ENCODE results near the gene HIPK4.
A peak's percentile ranks its signal among the peaks of the same experiment; 100 is the strongest.

HIPK4 gene

GRCh38 chr19:40383668-40384248 lies 6.2 kb downstream of the HIPK4 start:
- no peak for TF ChIP-seq CTCF (conservative IDR thresholded peaks at IDR 0.05; ENCODE audit: low read depth)
- H3K27ac ChIP-seq, result no peak overlapping the region
- ChIA-PET CTCF (interaction anchor here (0.8 to 1.5 kb wide), 2 partner anchors 37 to 105 kb away, joined by 5 read pairs; no protein-coding TSS in a partner anchor), POLR2A (ENCODE audit: low non-redundant PET) (no interaction called here)
- no peak for DNase-seq (ENCODE audit: low spot score)

- H3K27ac ChIP-seq, result no peak overlapping the region
- no peak for DNase-seq (ENCODE audit: low spot score)
- ChIA-PET POLR2A (ENCODE audit: low non-redundant PET) (no interaction called here), CTCF (no interaction called here)
- TF ChIP-seq CTCF (conservative IDR thresholded peaks at IDR 0.05; ENCODE audit: low read depth), result no peak
Observed at GRCh38 chr19:40381321-40381720, 8.7 kb downstream of the HIPK4 start.

- POLR2A ChIA-PET (ENCODE audit: low non-redundant PET), result no interaction called here
- DNase-seq (ENCODE audit: low spot score), result no peak
- no peak overlapping the region for H3K27ac ChIP-seq
- TF ChIP-seq CTCF (conservative IDR thresholded peaks at IDR 0.05; ENCODE audit: low read depth), result no peak
- CTCF ChIA-PET, result no interaction called here
Observed at GRCh38 chr19:40380199-40381037, 9.6 kb downstream of the HIPK4 start.

GRCh38 chr19:40379446-40380198 lies 10.4 kb downstream of the HIPK4 start:
- POLR2A ChIA-PET (ENCODE audit: low non-redundant PET), result no interaction called here
- CTCF ChIA-PET, result no interaction called here
- TF ChIP-seq CTCF (conservative IDR thresholded peaks at IDR 0.05; ENCODE audit: low read depth), result no peak
- peak overlapping the region; percentile 42 for H3K27ac ChIP-seq
- no peak for DNase-seq (ENCODE audit: low spot score)

- peak overlapping the region; percentile 42 for H3K27ac ChIP-seq
- ChIA-PET POLR2A (ENCODE audit: low non-redundant PET) (no interaction called here), CTCF (interaction anchor here (0.6 kb wide), 1 partner anchor 140 kb away, joined by 3 read pairs; no protein-coding TSS in a partner anchor)
- DNase-seq (ENCODE audit: low spot score), result no peak
- TF ChIP-seq CTCF (conservative IDR thresholded peaks at IDR 0.05; ENCODE audit: low read depth), result no peak
Observed at GRCh38 chr19:40378509-40378908, 11.5 kb downstream of the HIPK4 start.

- POLR2A ChIA-PET (ENCODE audit: low non-redundant PET), result no interaction called here
- no peak for TF ChIP-seq CTCF (conservative IDR thresholded peaks at IDR 0.05; ENCODE audit: low read depth)
- CTCF ChIA-PET, result interaction anchor here (0.6 kb wide), 1 partner anchor 140 kb away, joined by 3 read pairs; no protein-coding TSS in a partner anchor
- DNase-seq (ENCODE audit: low spot score), result no peak
- peak overlapping the region; percentile 42 for H3K27ac ChIP-seq
Observed at GRCh38 chr19:40377876-40378385, 12.1 kb downstream of the HIPK4 start.
